Sigmoid colon (tissue), 4 donors: ENCODE results near the gene TMEM201.

Experiments used
- EP300 ChIP-seq, 4 donors: sonication (generic); formaldehyde crosslinking; IDR thresholded peaks; one replicate each; pipeline ENCODE4 v1.6.1; 2017; ENCODE audit warnings: antibody characterized with exemption in 4 of 4
- POLR2A ChIP-seq, 2 donors: fragments of 450-650 bp; IDR thresholded peaks; one replicate each; pipeline ENCODE4 v1.6.1; 2016; ENCODE audit warnings: antibody characterized with exemption in 2 of 2, mild to moderate bottlenecking in 2 of 2, moderate library complexity in 2 of 2
- POLR2AphosphoS5 ChIP-seq, 4 donors: sonication (generic); formaldehyde crosslinking; IDR thresholded peaks; one replicate each; pipeline ENCODE4 v1.6.1; 2017; ENCODE audit warnings: antibody characterized with exemption in 4 of 4
- TF ChIP-seq, protein P1 (sequence below), 4 experiments: fragments of 450-650 bp in 3 of 4; fragments of 200-600 bp in 1 of 4; IDR thresholded peaks; one replicate each; pipeline ENCODE4 v1.5.1; 2016 to 2019; ENCODE audit warnings: antibody characterized with exemption in 4 of 4, mild to moderate bottlenecking in 3 of 4, moderate library complexity in 2 of 4

DNA sequence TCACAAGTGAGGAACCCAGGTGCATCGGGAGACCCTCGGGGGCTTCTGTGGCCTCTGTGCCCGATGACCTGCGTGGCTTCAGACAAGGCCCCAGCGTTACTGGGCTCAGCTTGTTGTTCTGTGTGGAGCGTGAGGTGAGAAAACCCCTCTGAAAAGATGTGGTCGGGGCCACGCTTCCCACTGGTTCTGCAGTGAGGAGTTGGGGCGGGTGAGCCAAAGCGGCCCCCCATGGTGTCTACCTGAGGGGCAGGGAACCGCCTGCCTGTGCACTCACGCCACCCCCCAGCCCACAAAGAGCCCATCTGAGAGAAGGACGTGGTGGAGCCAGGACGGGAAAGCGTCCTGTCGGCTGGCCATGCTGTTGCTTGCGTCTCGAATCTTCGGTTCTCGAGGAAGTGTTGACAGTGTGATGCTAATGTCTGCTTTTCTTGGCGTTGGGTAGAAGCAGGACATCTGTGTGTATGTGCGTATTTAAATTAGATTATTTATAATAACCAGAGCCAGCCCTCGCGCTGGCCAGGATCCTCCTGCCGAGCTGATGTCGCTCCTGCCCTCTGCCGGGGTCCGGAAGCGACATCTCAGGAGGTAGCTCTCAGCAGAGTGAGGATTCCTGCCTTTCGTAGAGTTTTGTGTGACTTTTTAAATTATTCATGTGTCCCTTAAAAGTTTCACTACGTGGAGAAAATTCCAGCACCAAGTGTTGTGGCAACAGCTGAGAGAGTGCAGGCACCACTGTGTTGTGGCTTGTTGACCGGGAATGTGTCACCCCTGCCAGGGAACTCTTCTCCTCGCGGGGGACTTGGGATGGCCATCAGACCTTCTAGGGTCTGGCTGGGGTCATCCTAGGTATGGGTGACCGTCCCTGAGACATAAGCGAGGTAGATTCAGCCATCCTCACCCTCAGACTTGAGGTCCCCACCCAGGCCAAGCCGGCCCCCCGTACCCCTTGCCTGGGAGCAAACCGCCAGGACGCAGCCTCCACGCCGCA, 15.3 kb downstream of the TMEM201 start:
- TF ChIP-seq, protein P1, sequence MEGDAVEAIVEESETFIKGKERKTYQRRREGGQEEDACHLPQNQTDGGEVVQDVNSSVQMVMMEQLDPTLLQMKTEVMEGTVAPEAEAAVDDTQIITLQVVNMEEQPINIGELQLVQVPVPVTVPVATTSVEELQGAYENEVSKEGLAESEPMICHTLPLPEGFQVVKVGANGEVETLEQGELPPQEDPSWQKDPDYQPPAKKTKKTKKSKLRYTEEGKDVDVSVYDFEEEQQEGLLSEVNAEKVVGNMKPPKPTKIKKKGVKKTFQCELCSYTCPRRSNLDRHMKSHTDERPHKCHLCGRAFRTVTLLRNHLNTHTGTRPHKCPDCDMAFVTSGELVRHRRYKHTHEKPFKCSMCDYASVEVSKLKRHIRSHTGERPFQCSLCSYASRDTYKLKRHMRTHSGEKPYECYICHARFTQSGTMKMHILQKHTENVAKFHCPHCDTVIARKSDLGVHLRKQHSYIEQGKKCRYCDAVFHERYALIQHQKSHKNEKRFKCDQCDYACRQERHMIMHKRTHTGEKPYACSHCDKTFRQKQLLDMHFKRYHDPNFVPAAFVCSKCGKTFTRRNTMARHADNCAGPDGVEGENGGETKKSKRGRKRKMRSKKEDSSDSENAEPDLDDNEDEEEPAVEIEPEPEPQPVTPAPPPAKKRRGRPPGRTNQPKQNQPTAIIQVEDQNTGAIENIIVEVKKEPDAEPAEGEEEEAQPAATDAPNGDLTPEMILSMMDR (IDR thresholded peaks at IDR 0.05), result no peak
- TF ChIP-seq POLR2AphosphoS5 (IDR thresholded peaks at IDR 0.05) (no peak), POLR2A (IDR thresholded peaks at IDR 0.05) (no peak), EP300 (IDR thresholded peaks at IDR 0.05) (no peak)
